COLO668 (cell line): ENCODE measurements around the gene ST14.
"Not testable (repeated sequence)": the region's sequence is repeated elsewhere in the genome, so short reads cannot be mapped to it uniquely, and the experiment has no call there.

ENCODE experiments used
- DNase-seq: peaks from one replicate; lab custom pipeline; 2025; ENCODE audit not compliant: unreplicated experiment; lab: John Stamatoyannopoulos, UW

ST14 gene

DNA sequence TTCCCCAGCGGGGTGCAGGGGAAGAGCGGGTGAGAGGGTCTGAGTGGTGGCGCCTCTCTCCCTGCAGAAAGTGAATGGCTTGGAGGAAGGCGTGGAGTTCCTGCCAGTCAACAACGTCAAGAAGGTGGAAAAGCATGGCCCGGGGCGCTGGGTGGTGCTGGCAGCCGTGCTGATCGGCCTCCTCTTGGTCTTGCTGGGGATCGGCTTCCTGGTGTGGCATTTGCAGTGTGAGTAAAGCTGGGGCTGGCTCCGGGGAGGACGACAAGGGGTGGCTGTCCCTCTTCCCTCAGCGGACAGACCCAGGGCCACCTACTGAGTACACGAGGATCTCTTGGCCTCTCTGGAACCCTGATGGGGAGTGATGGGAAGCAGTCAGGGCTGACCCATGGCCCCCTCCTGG, 28.5 kb downstream of the ST14 start:
- DNase-seq, result no peak

DNA sequence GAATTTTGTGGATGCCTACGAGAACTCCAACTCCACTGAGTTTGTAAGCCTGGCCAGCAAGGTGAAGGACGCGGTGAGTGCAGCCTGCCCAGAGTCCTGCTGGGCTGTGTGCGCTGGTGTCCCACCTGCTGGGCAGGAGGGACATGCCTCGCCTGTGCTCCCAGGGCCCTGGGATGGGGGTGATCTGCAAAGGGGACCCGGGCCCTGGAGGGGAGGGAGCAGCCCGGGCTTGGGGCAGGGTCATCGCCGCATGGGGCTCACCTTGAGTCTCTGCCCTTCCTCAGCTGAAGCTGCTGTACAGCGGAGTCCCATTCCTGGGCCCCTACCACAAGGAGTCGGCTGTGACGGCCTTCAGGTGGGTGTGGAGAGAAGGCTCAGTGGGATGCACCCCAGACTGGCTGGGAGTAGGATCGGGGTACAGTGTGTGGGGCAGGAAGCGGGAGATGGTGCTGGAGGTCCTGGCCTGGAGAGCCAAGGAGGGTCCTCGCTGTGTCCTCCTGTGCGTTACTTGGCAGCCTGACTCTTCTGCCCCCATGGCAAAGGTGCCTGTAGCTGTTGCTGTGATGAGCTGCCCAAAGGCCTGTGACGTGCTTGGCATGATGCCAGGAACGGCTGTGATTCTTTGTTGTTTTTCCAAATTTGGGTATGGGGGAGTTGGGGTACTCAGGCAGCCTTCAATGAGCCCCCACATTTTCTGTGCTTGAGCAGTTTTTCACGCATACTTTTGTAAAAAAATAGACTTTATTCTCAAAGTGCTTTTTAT, 29.2 kb downstream of the ST14 start:
- DNase-seq, result no peak

DNA sequence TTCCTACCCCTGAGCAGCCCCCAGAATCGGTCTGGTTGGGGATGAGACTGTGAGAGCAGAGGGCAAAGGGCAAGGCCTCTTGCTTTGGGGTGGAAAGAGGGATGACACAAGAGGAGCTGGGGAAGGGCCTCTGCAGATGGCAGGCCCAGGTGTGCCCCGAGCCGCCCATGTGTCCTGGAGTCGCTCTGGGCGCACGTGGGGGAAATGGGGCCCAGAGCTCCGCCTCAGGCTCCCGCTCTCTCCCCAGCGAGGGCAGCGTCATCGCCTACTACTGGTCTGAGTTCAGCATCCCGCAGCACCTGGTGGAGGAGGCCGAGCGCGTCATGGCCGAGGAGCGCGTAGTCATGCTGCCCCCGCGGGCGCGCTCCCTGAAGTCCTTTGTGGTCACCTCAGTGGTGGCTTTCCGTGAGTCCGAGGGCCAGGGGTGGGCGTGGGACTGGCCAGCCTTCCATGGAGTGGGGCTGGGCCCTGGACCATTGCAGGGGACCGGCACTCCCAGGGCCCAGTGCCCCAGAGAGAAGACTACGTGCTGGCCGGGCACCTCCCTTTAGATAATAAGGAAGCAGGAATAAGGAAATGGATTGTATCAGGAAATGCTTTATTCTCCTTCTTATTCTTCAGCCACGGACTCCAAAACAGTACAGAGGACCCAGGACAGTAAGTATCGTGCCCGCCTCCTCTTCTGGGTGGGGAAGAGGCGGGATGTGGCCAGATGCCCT, 30.1 kb downstream of the ST14 start:
- DNase-seq, result no peak

DNA sequence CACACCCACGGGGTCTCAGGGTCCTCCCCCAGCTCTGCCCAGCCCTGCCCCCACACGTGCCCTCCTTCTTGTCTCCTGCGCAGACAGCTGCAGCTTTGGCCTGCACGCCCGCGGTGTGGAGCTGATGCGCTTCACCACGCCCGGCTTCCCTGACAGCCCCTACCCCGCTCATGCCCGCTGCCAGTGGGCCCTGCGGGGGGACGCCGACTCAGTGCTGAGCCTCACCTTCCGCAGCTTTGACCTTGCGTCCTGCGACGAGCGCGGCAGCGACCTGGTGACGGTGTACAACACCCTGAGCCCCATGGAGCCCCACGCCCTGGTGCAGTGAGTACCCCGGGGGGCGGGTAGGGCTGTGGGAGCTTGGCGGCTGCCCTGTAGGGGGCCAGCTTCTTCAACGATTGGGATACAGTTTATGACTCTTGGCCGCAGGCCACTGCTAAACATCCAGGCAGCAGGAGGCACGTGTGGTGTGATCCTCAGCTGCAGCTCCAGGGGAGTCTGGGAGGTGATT, 30.8 kb downstream of the ST14 start:
- DNase-seq, result no peak

DNA sequence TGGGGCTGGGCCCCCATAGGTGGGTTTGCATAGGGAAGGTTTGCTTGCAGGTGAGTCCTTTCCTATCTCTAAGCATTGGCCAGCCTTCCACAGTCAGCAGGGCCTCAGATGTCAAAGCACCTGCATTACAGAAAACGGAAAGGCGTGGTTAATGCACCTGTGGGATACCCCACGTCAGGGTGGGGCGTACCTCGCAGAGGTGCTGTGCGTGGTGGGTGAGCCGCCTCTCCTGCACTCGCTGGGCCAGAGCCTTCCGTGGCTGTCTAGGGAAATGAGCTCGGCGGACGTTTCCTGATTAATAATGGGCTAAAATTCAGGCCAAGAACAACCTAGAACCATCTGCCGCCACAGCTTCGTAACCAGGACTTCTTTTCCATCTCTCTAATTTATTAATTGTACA, 32.3 kb downstream of the ST14 start:
- DNase-seq, result no peak

DNA sequence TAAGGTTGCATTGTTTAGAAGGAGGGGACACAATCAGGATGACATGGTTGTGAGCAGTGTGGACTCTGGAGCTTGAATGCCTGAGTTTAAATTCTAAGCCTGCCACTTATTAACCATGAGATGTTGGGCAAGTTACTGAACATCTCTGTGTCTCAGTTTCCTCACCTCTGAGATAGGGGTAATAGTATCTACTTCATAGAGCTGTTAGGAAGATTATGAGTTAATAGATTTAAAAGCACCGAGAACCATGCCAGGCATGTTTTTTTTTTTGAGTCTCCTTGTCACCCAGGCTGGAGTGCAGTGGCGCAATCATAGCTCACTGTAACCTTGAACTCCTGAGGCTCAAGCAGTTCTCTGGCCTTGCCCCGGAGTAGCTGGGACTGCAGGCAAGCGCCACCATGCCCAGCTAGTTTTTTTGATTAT, 33.3 kb downstream of the ST14 start:
- no peak for DNase-seq

DNA sequence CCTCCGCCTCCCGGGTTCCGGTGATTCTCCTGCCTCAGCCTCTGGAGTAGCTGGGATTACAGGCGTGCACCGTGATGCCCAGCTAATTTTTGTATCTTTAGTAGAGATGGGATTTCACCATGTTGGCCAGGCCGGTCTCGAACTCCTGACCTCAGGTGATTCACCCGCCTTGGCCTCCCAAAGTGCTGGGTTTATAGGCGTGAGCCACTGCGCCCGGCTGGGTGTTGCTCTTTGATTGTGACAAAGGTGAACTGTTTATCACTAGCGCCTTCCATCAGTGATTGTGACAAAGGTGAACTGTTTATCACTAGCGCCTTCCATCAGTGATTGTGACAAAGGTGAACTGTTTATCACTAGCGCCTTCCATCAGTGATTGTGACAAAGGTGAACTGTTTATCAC, 34.0 kb downstream of the ST14 start:
- not testable (repeated sequence) for DNase-seq

DNA sequence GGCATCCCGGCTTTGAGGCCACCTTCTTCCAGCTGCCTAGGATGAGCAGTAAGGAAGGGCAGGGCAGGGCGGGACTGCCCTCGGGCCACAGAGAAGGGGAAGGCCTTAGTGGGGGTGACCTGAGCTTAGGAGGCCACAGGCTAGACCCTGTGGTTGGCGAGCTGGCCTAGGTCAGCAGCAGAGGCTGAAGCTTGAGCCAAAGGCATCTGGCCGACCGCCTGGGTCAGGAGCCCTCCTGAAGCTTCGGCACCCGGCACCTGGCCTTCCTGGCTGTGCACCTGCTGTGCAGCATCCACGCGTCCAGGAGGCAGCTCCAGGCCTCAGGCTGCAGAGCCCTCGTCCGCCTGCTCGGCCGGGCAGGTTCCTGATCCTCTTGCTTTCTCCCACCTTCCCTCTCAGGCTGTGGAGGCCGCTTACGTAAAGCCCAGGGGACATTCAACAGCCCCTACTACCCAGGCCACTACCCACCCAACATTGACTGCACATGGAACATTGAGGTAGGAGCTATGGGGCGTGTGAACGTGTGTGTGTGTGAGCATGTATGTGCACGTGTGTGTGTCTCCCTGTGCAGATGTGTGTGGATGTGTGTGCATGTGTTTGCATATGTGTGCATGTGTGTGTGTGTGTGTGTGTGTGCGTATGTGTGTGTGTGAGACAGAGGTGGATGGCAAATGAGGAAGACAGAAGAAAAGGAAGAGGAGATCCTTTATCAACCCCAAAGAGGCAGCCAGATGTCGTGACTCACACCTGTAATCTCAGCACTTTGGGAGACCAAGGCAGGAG, 34.9 kb downstream of the ST14 start:
- no peak for DNase-seq

DNA sequence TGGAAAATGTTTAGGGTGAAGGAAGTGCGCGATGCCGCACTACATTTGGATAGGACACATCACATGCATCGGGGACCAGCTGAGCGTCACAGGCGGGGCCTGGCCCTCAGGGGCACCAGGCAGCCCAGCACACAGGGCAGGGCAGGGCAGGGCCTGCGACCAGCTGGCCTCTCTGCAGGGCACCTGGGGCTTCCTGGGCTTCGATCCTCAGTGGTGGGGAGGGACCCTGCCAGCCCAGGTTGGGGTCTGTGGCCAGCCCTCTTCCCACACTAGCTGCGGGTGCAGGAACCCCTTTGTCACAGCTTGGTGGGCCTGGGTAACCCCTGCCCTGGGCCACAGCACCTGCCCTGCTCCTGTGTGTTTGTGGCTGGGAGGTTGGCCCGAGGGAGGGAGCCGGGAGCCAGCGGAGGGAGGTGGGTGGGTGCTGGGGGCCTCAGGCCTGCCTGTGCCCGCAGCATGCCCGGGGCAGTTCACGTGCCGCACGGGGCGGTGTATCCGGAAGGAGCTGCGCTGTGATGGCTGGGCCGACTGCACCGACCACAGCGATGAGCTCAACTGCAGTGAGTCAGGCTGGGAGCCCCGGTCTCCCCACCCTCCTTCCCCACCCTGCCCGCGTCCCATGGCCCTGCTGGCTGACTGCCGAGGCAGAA, 37.9 kb downstream of the ST14 start:
- DNase-seq, result no peak

DNA sequence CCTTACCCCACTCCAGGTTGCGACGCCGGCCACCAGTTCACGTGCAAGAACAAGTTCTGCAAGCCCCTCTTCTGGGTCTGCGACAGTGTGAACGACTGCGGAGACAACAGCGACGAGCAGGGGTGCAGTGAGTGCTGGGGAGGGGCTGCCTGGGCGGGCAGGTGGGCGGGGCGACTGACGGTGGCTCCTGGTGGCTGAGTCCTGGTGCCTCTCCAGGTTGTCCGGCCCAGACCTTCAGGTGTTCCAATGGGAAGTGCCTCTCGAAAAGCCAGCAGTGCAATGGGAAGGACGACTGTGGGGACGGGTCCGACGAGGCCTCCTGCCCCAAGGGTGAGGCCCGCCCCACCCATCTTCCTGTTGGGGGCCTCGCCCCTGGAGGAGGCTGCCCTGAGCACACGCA, 38.7 kb downstream of the ST14 start:
- no peak for DNase-seq

DNA sequence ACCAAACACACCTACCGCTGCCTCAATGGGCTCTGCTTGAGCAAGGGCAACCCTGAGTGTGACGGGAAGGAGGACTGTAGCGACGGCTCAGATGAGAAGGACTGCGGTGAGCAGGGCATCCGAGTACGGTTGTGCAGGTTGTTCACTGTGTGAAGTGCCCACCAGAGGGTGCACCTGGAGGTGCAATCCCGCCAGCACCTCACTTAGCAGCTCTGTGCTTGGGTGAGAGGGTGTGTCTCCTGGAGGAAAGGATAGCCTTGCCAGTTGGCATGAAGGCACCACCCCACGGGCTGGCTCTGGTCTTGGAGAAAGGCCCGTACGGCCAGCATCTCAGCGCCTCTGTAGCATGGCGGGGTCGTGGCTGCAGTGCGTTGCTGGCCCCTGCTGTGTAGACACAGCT, 39.4 kb downstream of the ST14 start:
- no peak for DNase-seq

DNA sequence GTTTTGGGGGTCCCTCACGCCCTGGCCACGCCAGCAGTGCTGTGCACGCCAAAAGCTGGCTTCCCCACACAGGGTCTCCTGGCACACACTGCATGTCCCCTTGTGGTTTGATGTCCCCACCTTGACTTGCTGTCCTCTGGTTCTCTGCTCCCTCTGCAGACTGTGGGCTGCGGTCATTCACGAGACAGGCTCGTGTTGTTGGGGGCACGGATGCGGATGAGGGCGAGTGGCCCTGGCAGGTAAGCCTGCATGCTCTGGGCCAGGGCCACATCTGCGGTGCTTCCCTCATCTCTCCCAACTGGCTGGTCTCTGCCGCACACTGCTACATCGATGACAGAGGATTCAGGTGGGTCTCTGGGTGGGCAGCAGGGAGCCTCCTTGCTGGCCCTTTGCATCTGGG, 40.2 kb downstream of the ST14 start:
- DNase-seq, result no peak

DNA sequence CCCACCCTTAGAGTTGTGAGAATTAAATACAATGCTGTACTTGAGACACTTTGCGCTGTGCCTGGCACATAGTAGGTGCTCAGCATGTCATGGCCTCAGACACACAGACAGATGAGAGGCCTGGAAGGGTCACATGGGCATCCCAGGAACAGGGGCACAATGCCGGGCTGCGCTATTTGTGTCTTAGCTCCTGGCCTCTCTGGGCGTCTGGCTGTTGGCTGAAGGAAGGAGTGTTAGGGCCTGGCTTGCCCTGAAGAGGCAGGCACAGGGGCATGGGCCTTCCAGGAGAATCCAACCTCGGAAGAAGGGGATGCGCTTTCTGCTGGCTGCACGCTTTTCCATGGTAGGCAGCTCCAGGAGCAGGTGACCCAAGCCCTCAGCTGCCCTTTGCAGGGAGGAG, 41.4 kb downstream of the ST14 start:
- DNase-seq, result no peak

DNA sequence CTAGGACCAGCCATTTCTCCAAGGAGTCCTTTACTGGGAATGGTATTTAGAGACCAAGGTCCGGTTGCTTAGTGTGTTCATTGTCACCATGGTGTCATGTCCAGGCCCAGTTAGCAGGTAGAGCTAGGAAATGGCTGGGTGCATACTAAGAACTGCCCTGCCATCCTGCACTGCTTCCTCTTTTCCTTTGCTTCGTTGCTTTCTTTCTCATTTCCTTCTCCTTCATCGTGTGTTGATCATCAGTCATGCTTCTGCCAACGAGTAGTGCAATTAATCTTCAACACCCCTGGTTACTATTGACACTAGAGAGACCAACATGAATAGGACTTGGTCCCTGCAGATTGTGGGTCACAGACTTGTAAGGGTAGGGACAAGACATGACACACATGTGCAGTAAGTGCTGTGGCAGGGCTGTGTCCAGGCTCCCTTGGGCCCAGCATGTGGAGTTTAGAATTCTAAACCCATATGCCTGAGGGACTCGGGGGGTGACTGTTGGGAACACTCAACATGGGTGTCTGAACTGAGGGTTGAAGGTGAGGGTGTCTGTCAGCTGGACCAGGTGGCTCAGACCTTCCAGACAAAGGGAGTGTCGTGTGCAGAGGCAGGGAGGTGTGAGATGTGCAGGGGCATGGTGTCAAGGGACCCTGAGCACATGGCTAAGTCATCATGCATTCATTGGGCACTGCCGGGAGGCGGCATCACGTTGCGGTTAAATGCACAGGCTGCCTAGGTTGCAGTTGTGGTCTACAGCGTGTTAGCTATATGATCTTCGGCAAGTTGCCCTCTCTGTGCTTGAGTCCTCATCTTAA, 42.6 kb downstream of the ST14 start:
- no peak for DNase-seq

DNA sequence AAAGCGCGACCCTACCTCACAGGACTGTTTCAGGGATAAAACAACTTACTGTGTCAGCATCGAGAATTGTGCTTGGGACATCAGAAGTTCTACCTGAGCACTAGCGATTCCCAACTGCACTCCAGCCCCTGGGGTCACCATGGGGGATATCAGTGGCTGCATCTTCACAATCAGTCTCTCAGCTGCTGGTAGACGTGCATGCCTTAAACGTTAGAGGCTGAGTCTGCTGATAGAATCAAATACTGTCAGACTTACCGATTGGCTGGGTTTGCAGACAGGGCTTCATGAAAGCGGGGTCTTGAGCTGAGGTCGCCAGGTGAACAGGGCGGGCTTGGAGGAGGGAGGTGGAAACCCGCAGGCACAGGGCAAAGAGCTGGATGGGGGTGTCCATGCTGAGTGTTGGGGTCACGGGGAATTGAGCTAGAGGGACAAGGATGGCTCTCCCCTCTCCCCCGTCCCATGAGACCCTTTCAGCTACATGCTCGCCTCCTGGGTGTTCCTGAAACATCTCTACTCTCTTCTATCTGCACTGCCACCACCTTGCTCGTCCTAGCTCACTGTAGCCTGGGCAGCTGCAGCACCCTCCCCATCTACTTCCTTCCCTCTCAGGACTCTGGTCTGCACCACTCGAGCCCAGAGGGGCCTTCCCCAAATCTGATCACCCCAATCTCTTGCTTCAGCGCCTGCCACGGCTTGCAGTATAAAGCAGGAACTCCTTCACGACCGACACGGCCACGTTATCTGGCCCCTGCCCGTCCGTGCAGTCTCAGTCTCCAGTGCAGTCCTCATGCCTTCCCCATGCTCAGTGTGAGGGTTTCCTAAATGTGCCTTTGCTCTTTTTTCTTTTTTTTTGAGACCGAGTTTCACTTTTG, 43.5 kb downstream of the ST14 start:
- no peak for DNase-seq

DNA sequence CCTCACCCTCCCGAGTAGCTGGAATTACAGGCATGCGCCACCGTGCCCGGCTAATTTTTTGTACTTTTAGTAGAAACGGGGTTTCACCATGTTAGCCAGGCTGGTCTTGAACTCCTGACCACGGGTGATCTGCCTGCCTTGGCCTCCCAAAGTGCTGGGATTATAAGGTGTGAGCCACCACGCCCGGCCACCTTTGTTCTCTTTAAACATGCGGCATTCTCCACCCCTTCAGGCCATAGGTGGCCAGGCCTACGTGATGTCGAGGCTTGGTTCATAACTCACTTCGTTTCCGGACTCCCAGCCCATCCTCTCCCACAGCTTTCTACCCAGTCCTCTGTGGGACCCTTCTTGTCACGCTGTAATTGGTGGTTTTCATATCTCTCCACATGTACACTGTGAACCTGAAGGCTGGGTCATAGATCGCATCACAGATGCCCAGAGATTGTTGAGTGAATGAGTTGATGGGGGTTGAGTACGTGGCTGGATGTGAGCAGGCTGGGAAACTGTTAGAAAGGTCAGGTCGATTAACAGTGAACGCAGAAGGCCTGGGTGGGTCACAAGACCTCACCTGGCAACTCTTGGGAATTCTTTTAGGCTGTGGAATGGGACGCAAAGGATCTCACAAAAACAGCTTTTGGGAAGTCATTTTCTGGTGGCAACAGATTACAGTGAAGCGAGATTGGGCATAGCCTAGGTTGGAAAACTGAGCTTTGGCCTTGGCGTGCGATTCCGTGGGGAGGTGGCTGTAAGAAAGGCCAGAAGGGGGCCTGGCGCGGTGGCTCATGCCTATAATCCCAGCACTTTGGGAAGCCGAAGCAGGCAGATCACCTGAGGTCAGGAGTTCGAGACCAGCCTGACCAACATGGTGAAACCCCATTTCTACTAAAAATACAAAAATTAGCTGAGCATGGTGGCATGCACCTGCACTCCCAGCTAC, 44.5 kb downstream of the ST14 start:
- no peak for DNase-seq

DNA sequence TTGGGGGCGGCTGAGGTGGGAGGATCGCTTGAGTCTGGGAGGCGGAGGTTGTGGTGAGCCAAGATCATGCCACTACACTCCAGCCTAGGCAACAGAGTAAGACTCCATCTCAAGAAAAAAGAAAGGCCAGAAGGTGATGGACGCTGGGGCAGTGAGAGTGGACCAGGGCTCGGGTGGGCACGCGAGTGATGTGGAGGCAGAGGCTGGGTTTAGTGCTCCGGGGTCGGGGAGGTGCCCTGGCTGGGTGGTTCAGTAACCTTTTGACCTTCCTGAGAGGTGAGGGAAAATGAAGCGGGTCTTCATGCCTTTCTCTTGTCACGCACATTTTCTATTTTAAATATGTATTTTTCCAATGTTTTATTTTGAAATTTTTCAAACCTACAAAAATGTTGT, 45.1 kb downstream of the ST14 start:
- no peak for DNase-seq

DNA sequence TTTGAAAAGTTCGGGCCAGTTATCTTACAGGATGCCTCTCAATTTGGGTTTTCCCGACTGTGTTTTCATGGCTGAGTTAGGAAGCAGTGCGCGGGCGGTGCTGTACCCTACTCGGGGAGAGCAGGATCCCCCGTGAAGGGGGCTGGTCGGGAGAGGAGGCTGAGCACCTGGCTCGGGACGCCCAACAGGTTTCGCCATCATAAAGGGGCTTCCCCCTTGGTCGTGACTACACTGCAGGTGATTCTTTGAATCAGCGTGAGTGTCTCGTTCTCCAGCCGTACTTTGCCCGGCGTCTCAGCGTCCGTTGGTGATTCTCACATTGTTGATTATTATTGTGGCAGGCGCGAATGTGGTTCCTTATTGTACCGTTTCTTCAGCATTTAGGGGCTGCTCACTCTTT, 46.6 kb downstream of the ST14 start:
- no peak for DNase-seq
